Ascending aorta (tissue), 2 donors: ENCODE measurements around the gene ZBTB8B. TPM values are rescaled to one million over a fixed set of nuclear protein-coding genes. Genes with fewer than 3 reads are reported as not detected.

Experiments used
- DNase-seq, 2 donors: peaks; one replicate each; pipeline ENCODE4 v3.0.0-alpha.2; 2019; ENCODE audit warnings: low spot score in 2 of 2
- H3K27ac ChIP-seq, 2 donors: fragments of 200-600 bp; sonication (generic); one replicate each; pipeline ENCODE4 v1.5.1; 2016 to 2017; ENCODE audit warnings: mild to moderate bottlenecking in 1 of 2
- H3K27me3 ChIP-seq: fragments of 200-600 bp; sonication (generic); one replicate; pipeline ENCODE4 v1.5.1; 2017
- H3K36me3 ChIP-seq, 2 donors: fragments of 200-600 bp; sonication (generic); one replicate each; pipeline ENCODE4 v1.5.1; 2016
- H3K4me1 ChIP-seq, 2 donors: fragments of 200-600 bp; sonication (generic); one replicate each; pipeline ENCODE4 v1.5.1; 2016 to 2017; ENCODE audit warnings: mild to moderate bottlenecking in 1 of 2
- H3K4me3 ChIP-seq, 2 donors: fragments of 200-600 bp; sonication (generic); one replicate each; pipeline ENCODE4 v1.5.1; 2016 to 2017; ENCODE audit warnings: mild to moderate bottlenecking in 1 of 2
- H3K9me3 ChIP-seq, 2 donors: fragments of 200-600 bp; sonication (generic); one replicate each; pipeline ENCODE4 v1.5.1; 2016
- intact Hi-C: fragments of 100-400 bp; cut with DNase I; formaldehyde crosslinking; loops from one replicate; pipeline ENCODE4 v1.15.1; 2023
- total RNA-seq: library from RNA; depleted of rRNA; stranded (reverse); fragments of >200 nt; gene quantifications from one replicate; pipeline ENCODE4 v1.1.0, GENCODE V29; 2016
- TF ChIP-seq, protein P1 (sequence below), 3 experiments: fragments of 200-600 bp in 2 of 3; fragments of 450-650 bp in 1 of 3; sonication (generic) in 2 of 3; IDR thresholded peaks; one replicate each; pipeline ENCODE4 v1.5.1; 2016 to 2019; ENCODE audit warnings: antibody characterized with exemption in 3 of 3, mild to moderate bottlenecking in 1 of 3, moderate library complexity in 1 of 3

Gene ZBTB8B
- total RNA-seq, 1 donor from 2014 or later = under 0.01 TPM

DNA sequence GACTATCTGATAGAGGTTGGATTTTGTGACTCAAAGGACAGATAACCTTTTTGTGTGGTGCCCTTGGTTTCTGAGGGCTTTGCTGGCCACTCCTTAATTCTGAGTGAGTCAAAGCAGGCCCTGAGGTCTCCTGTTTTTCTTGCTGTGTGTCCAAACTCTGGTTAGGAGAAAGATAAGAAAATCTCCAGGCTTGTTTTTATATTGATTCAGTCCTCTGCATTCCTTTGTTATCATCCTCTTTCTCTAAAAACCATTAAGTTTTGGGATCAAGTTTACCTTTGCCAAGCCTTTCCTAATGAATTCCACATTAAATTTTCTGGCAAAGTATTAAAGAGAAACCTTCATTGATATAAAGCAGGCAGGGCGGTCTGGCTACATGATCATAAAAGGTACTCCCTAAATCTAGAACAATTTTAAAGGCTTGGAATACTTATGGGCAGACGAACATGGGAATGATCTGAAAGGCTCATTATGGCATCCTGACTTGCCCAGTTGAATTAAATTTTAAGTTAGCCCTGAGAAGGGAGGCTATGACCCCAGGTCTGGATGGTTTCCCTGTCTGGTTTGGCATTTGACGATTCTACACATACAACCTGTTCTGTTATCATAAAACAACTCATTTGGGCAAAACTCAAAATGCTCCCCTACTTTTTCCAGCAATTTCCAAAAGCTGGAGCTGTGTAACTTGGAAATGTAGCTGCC, 20.8 kb downstream of the ZBTB8B start:
- H3K36me3 ChIP-seq = no peaks in the 10 kb centered on the region
- DNase-seq = peak in 1 of 2 donors; percentile 35
- intact Hi-C loops = no loop called here
- peaks cover 3 to 7% of the 10 kb centered on the region in 2 donors for H3K4me1 ChIP-seq
- H3K27me3 ChIP-seq = no peaks in the 10 kb centered on the region
- H3K9me3 ChIP-seq = no peaks in the 10 kb centered on the region
- H3K27ac ChIP-seq = peak overlapping the region; percentile 21 to 34
- TF ChIP-seq, protein P1, sequence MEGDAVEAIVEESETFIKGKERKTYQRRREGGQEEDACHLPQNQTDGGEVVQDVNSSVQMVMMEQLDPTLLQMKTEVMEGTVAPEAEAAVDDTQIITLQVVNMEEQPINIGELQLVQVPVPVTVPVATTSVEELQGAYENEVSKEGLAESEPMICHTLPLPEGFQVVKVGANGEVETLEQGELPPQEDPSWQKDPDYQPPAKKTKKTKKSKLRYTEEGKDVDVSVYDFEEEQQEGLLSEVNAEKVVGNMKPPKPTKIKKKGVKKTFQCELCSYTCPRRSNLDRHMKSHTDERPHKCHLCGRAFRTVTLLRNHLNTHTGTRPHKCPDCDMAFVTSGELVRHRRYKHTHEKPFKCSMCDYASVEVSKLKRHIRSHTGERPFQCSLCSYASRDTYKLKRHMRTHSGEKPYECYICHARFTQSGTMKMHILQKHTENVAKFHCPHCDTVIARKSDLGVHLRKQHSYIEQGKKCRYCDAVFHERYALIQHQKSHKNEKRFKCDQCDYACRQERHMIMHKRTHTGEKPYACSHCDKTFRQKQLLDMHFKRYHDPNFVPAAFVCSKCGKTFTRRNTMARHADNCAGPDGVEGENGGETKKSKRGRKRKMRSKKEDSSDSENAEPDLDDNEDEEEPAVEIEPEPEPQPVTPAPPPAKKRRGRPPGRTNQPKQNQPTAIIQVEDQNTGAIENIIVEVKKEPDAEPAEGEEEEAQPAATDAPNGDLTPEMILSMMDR (IDR thresholded peaks at IDR 0.05) = no peak
- no peak overlapping the region for H3K4me3 ChIP-seq

DNA sequence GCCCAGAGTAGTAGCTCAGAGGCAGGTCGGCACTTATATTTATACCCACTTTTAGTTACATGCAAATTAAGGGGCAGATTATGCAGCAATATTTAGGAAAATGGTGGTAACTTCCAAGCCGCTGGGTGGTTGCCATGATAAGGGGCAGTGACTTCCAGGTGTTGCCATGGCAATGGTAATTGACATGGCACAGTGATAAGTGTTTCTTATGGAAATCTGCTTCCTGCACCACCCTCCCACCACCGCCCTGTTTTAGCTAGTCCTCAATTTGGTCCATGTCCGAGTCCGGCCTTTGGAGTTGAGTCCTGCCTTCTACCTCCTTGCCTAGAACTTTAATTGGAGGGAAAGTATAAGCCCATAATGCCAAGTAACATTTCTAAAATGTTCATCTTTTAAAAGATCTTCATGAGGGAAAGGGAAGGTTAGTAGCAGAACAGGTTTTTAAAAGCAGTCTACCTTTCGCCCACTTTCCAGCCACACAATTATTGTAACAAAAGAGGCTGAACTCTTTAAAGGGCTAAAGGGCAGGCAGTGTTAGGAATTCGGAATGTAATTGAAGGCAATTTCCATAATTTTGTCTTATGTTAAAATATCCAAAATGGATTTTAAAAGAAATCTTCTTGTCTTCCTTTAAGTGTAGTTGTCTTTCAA, 21.7 kb downstream of the ZBTB8B start:
- peaks cover 3 to 7% of the 10 kb centered on the region in 2 donors for H3K4me1 ChIP-seq
- H3K36me3 ChIP-seq = no peaks in the 10 kb centered on the region
- DNase-seq = peak in 1 of 2 donors; percentile 35
- H3K4me3 ChIP-seq = no peak overlapping the region
- intact Hi-C loops = no loop called here
- no peak overlapping the region for H3K27ac ChIP-seq
- no peaks in the 10 kb centered on the region for H3K27me3 ChIP-seq
- H3K9me3 ChIP-seq = no peaks in the 10 kb centered on the region
- TF ChIP-seq, protein P1 (IDR thresholded peaks at IDR 0.05) = no peak

DNA sequence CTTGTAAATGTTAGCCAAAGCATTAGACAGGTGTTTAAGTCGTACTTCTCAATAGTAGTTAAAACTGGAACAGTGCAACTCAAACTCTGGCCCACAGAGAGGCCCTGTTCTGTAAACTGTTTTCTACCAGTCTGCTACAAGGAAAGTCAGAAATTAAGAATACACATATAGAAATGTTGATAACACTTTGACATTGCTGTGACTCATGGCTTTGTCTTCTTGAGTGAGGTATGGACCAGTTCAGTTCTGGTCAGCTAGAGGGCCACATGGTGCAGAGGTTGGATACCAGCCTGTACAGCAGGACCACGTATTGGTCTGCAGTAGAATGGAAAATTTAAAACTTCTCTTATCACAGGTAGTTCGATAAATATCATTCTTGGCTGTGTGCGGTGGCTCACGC, 22.3 kb downstream of the ZBTB8B start:
- DNase-seq = peak in 1 of 2 donors; percentile 12
- intact Hi-C loops = no loop called here
- Histone ChIP-seq H3K4me1 (peaks cover 3 to 7% of the 10 kb centered on the region in 2 donors), H3K27ac (no peak overlapping the region), H3K4me3 (no peak overlapping the region), H3K9me3 (no peaks in the 10 kb centered on the region), H3K27me3 (no peaks in the 10 kb centered on the region), H3K36me3 (no peaks in the 10 kb centered on the region)
- TF ChIP-seq, protein P1 (IDR thresholded peaks at IDR 0.05) = no peak

DNA sequence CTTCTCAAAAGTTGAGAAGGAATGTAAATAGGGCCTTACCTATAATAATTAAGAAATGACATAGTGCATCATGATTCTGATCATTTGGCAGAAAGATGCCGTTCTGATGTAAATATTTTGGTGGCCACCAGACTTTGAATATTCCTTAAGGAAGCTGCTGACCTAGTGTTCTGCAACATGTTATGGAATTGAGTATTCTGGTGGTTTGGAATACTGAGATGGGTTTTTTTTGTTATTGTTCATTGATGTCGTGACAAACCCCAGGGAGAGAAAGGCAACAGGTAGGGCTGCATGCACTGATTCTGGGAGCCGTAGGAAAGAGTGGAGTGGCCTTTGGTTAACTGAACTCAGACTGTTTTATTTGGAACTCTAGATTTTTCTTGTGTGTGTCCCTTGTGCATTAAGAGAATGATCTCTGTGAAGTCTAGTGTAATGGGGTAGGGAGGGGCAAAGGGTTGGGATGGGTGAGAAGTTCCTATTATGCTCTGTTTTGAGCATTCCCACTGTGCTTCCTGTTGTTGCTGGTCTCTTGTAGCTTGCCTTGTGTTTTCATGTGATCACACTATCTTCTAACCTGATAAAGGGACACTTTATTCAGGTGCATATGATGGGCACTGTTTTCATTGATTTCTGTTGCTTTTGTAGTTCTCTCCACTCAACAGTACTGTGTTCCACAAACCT, 25.0 kb downstream of the ZBTB8B start:
- H3K4me3 ChIP-seq = no peak overlapping the region
- TF ChIP-seq, protein P1 (IDR thresholded peaks at IDR 0.05) = no peak
- H3K4me1 ChIP-seq = peaks cover 3 to 7% of the 10 kb centered on the region in 2 donors
- H3K27ac ChIP-seq = no peak overlapping the region
- H3K27me3 ChIP-seq = no peaks in the 10 kb centered on the region
- DNase-seq = no peak
- H3K36me3 ChIP-seq = no peaks in the 10 kb centered on the region
- no peaks in the 10 kb centered on the region for H3K9me3 ChIP-seq
- intact Hi-C loops = no loop called here

DNA sequence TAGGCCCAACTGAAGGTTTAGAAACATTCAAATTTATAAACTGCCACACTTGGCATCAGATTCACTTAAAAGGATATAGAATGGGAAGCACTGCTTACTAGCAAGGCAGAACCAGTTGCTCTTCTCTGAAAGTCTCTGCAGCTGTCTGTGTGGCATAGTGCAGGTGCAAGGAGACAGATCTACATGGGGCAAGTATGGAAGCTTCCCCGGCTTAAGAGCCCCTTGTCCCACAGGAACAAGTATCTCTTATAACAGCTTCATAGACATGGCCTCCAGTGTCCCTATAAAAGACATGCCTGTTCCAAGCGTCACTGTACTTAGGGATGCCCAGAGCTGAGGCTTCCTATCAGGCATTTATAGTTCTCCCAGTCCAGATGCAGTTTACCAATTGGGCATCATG, 26.5 kb downstream of the ZBTB8B start:
- no peaks in the 10 kb centered on the region for H3K27me3 ChIP-seq
- no peaks in the 10 kb centered on the region for H3K36me3 ChIP-seq
- DNase-seq = no peak
- intact Hi-C loops = no loop called here
- no peak overlapping the region for H3K27ac ChIP-seq
- H3K9me3 ChIP-seq = no peaks in the 10 kb centered on the region
- no peak overlapping the region for H3K4me3 ChIP-seq
- H3K4me1 ChIP-seq = peaks cover 0 to 4% of the 10 kb centered on the region in 2 donors
- TF ChIP-seq, protein P1 (IDR thresholded peaks at IDR 0.05) = no peak
